IPS-11a (cell line): Measurements from ENCODE around the gene BSND.
"Not testable (repeated sequence)": the region's sequence is repeated elsewhere in the genome, so short reads cannot be mapped to it uniquely, and the experiment has no call there.

Source experiments
- H3K4me3 ChIP-seq: one replicate; pipeline ENCODE4 v1.5.1; 2013; ENCODE audit warnings: low read depth, low read length, control low read depth

The BSND gene

DNA sequence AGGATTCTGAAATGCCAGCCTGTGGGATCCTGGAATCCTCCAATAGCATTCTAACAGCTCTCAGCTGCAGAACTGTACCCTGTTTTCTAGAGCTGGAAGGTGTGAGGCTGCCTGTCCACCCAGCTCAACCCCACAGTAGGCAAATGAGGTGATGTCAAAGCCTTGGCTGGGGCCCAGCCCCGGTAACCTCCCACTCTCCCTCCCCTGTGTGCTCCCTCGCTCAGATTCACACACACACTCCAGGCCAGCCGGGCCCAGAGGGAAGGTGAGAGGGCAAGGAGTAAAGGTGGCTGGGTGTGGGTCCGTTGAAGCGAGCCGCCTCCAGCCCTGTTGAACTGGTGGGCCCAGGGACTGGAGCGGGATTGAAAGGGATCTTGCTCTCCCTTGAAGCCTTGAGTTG is at the start of gene BSND:
Gene BSND, plus strand, starts transcription at position 257 of the 400 bp plus-strand sequence. CDS start 254 bp downstream, outside the sequence.
- no peak within 1 kb of the TSS for H3K4me3 ChIP-seq

GRCh38 chr1:54949053-54949452 is 49.7 kb upstream of the BSND start:
- no peak overlapping the region for H3K4me3 ChIP-seq

GRCh38 chr1:54950006-54950368 is 48.7 kb upstream of the BSND start:
- no peak overlapping the region for H3K4me3 ChIP-seq

GRCh38 chr1:54950369-54951163 is 48.2 kb upstream of the BSND start:
- H3K4me3 ChIP-seq = no peak overlapping the region

- H3K4me3 ChIP-seq = no peak overlapping the region
Observed at GRCh38 chr1:54951810-54952226, 46.9 kb upstream of the BSND start.

- H3K4me3 ChIP-seq = no peak overlapping the region
Observed at GRCh38 chr1:54952950-54953718, 45.6 kb upstream of the BSND start.

GRCh38 chr1:54953846-54954245 is 44.9 kb upstream of the BSND start:
- no peak overlapping the region for H3K4me3 ChIP-seq

GRCh38 chr1:54955359-54955758 is 43.4 kb upstream of the BSND start:
- no peak overlapping the region for H3K4me3 ChIP-seq

DNA sequence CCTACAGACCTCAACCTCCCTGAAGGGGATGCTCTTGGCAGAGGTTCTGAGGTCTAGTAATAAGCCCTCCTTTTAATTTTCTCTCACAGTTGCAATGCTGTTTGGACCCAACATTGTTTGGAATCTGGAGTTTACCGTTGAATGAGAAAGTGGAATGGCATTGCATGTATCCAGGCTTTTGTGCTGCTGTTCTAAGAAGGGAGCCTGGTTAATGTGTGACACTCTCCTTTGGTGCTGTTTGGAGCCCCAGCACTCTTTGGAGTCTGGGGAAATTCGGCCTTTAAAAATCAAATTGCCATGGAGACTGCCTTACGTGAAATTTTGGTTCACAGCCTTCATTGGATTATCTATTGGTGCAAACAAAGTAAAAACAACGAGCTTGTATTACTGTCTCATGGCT is 42.0 kb upstream of the BSND start:
- H3K4me3 ChIP-seq = no peak overlapping the region

- no peak overlapping the region for H3K4me3 ChIP-seq
Observed at GRCh38 chr1:54959241-54959640, 39.5 kb upstream of the BSND start.

GRCh38 chr1:54962612-54963395 is 35.9 kb upstream of the BSND start:
- H3K4me3 ChIP-seq = no peak overlapping the region

GRCh38 chr1:54963829-54964228 is 34.9 kb upstream of the BSND start:
- H3K4me3 ChIP-seq = not testable (repeated sequence)

GRCh38 chr1:54965624-54966340 is 33.0 kb upstream of the BSND start:
- no peak overlapping the region for H3K4me3 ChIP-seq

GRCh38 chr1:54967372-54967771 is 31.4 kb upstream of the BSND start:
- H3K4me3 ChIP-seq = no peak overlapping the region

GRCh38 chr1:54968551-54968950 is 30.2 kb upstream of the BSND start:
- no peak overlapping the region for H3K4me3 ChIP-seq

GRCh38 chr1:54969879-54970278 is 28.9 kb upstream of the BSND start:
- H3K4me3 ChIP-seq = no peak overlapping the region

DNA sequence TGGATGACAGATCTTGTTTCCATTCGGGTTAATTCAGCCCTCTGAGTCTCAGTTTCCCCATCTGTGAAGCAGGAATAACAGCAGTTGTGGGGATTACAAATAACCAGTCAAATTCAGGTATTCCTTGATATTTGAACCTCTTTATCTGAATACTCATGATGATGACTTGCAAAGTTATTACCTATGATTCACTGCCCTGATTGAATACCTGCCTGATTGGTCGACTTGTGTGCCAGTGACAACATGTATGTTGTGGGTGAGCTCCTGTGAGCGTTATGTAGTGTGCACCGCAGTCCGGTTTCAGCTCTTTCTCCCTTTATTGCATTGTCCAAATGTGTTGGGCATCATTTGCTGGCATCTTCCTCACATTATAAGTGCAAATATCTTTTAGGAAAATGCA is 27.8 kb upstream of the BSND start:
- no peak overlapping the region for H3K4me3 ChIP-seq

GRCh38 chr1:54971317-54971791 is 27.4 kb upstream of the BSND start:
- H3K4me3 ChIP-seq = no peak overlapping the region

- H3K4me3 ChIP-seq = no peak overlapping the region
Observed at GRCh38 chr1:54972436-54972835, 26.3 kb upstream of the BSND start.

DNA sequence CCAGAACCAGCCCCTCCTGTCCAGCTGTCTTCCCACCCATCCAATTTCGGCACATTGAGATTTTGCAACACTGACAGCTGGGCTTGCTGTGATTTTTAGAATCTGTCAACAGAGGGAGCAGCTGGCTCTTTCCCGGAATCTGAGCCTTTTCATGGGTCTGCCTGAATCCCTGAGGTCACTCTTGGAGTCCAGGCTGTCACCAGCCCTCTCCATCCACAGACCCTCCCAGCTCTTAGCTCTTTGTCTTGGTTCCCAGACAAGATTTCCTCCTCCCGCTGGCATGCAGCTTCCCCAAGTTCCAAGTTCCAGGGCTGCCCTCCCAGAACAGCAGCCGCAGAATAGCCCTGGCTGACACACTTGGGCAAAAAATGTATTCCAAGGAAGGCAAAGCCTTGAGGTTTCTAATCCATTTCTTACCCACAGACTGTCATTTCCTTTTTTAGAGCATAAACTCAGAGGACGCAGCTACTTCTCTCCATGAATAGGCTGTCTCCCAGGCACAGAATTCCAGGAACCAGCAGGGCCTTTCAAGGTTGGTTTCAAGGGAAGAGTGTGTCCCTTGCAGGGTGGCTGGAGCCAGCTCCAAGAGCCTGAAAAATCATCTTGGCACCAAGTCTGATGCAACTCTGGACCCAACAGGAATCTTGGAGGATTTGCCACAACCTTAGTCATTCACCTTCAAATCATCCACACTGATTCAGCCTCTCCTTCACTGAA is 25.4 kb upstream of the BSND start:
- no peak overlapping the region for H3K4me3 ChIP-seq
